ENCODE data around the gene BCOR. TPM values are rescaled to one million over a fixed set of nuclear protein-coding genes. Genes with fewer than 3 reads are reported as not detected.
A peak's percentile ranks its signal among the peaks of the same experiment; 100 is the strongest.

Gene BCOR
- total RNA-seq, 1 donor from 2014 or later, result 15.1 TPM

GRCh38 chrX:40007131-40007755 is 90.5 kb downstream of the BCOR start:
- no peaks in the 10 kb centered on the region for H3K27me3 ChIP-seq (ENCODE audit: low read depth)
- no peak for DNase-seq
- H3K36me3 ChIP-seq, result no peaks in the 10 kb centered on the region
- H3K27ac ChIP-seq (replicated peaks), result no peak overlapping the region
- H3K4me1 ChIP-seq, result peaks cover 31% of the 10 kb centered on the region
- H3K9me3 ChIP-seq (replicated peaks), result no peaks in the 10 kb centered on the region
- TF ChIP-seq, protein P1, sequence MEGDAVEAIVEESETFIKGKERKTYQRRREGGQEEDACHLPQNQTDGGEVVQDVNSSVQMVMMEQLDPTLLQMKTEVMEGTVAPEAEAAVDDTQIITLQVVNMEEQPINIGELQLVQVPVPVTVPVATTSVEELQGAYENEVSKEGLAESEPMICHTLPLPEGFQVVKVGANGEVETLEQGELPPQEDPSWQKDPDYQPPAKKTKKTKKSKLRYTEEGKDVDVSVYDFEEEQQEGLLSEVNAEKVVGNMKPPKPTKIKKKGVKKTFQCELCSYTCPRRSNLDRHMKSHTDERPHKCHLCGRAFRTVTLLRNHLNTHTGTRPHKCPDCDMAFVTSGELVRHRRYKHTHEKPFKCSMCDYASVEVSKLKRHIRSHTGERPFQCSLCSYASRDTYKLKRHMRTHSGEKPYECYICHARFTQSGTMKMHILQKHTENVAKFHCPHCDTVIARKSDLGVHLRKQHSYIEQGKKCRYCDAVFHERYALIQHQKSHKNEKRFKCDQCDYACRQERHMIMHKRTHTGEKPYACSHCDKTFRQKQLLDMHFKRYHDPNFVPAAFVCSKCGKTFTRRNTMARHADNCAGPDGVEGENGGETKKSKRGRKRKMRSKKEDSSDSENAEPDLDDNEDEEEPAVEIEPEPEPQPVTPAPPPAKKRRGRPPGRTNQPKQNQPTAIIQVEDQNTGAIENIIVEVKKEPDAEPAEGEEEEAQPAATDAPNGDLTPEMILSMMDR (IDR thresholded peaks at IDR 0.05; ENCODE audit: borderline replicate concordance), result no peak
- H3K4me3 ChIP-seq, result no peak overlapping the region
- intact Hi-C loops (cut with micrococcal nuclease), result no loop called here

- intact Hi-C loops (cut with micrococcal nuclease), result no loop called here
- Histone ChIP-seq H3K4me1 (peaks cover 22% of the 10 kb centered on the region), H3K27me3 (ENCODE audit: low read depth) (no peaks in the 10 kb centered on the region), H3K27ac (replicated peaks) (peak overlapping the region; percentile 51), H3K4me3 (peak overlapping the region; percentile 50), H3K36me3 (no peaks in the 10 kb centered on the region), H3K9me3 (replicated peaks) (no peaks in the 10 kb centered on the region)
- TF ChIP-seq, protein P1 (IDR thresholded peaks at IDR 0.05; ENCODE audit: borderline replicate concordance), result peak; percentile 16
- peak; percentile 56 for DNase-seq
These were observed 91.4 kb downstream of the BCOR start for GRCh38 chrX:40006106-40007017.

GRCh38 chrX:40005292-40006011 is 92.3 kb downstream of the BCOR start:
- Histone ChIP-seq H3K4me1 (peaks cover 22% of the 10 kb centered on the region), H3K9me3 (replicated peaks) (no peaks in the 10 kb centered on the region), H3K4me3 (peak overlapping the region; percentile 50), H3K27me3 (ENCODE audit: low read depth) (no peaks in the 10 kb centered on the region), H3K27ac (replicated peaks) (peak overlapping the region; percentile 51), H3K36me3 (no peaks in the 10 kb centered on the region)
- intact Hi-C loops (cut with micrococcal nuclease), result no loop called here
- DNase-seq, result peak; percentile 14
- TF ChIP-seq, protein P1 (IDR thresholded peaks at IDR 0.05; ENCODE audit: borderline replicate concordance), result no peak

GRCh38 chrX:40004921-40005291 is 92.9 kb downstream of the BCOR start:
- no peak overlapping the region for H3K27ac ChIP-seq (replicated peaks)
- TF ChIP-seq, protein P1 (IDR thresholded peaks at IDR 0.05; ENCODE audit: borderline replicate concordance), result no peak
- no peaks in the 10 kb centered on the region for H3K9me3 ChIP-seq (replicated peaks)
- no peaks in the 10 kb centered on the region for H3K27me3 ChIP-seq (ENCODE audit: low read depth)
- intact Hi-C loops (cut with micrococcal nuclease), result no loop called here
- H3K4me1 ChIP-seq, result peaks cover 22% of the 10 kb centered on the region
- peak overlapping the region; percentile 50 for H3K4me3 ChIP-seq
- no peaks in the 10 kb centered on the region for H3K36me3 ChIP-seq
- no peak for DNase-seq

- no peak overlapping the region for H3K4me3 ChIP-seq
- peaks cover 18% of the 10 kb centered on the region for H3K4me1 ChIP-seq
- no peaks in the 10 kb centered on the region for H3K36me3 ChIP-seq
- TF ChIP-seq, protein P1 (IDR thresholded peaks at IDR 0.05; ENCODE audit: borderline replicate concordance), result no peak
- H3K27me3 ChIP-seq (ENCODE audit: low read depth), result no peaks in the 10 kb centered on the region
- peak overlapping the region; percentile 12 for H3K27ac ChIP-seq (replicated peaks)
- H3K9me3 ChIP-seq (replicated peaks), result no peaks in the 10 kb centered on the region
- intact Hi-C loops (cut with micrococcal nuclease), result no loop called here
- no peak for DNase-seq
These were observed 93.6 kb downstream of the BCOR start for GRCh38 chrX:40004246-40004535.

Data from left ventricle myocardium inferior (tissue), 1 donor.